ENCODE results near the gene LEAP2. TPM values are rescaled to one million over a fixed set of nuclear protein-coding genes. Genes with fewer than 3 reads are reported as not detected.

The LEAP2 gene
- polyA plus RNA-seq, 1 donor from 2014 or later = 1.6 TPM

GRCh38 chr5:132898094-132898493 lies 24.6 kb downstream of the LEAP2 start:
- Histone ChIP-seq H3K9me2 (ENCODE audit: insufficient read depth, low read length) (no peaks in the 10 kb centered on the region), H3K79me2 (replicated peaks; ENCODE audit: insufficient read depth, low read length) (peaks cover 10% of the 10 kb centered on the region), H2AFZ (ENCODE audit: low read depth, low read length) (no peak overlapping the region), H3F3A (ENCODE audit: insufficient read depth, low read length, poor library complexity, severe bottlenecking) (no peaks in the 10 kb centered on the region), H3K4me2 (ENCODE audit: low read length) (no peak overlapping the region), H3K36me3 (ENCODE audit: insufficient read depth, low read length) (peaks cover 12% of the 10 kb centered on the region), H3K27me3 (ENCODE audit: insufficient read depth, low read depth, low read length) (no peaks in the 10 kb centered on the region), H3K9me3 (ENCODE audit: low read length) (no peaks in the 10 kb centered on the region), H4K20me1 (ENCODE audit: insufficient read depth) (no peaks in the 10 kb centered on the region), H3K4me3 (ENCODE audit: low read length) (no peak overlapping the region), H3K27ac (ENCODE audit: low read length) (no peak overlapping the region), H3K9ac (ENCODE audit: low read length) (no peak overlapping the region)
- TF ChIP-seq RAD21 (conservative IDR thresholded peaks at IDR 0.05) (no peak), TAF1 (IDR thresholded peaks at IDR 0.05; ENCODE audit: low read depth) (no peak), MXI1 (conservative IDR thresholded peaks at IDR 0.05; ENCODE audit: poor library complexity, severe bottlenecking) (no peak), EP300 (conservative IDR thresholded peaks at IDR 0.05; ENCODE audit: poor library complexity, severe bottlenecking) (no peak), REST (IDR thresholded peaks at IDR 0.05; ENCODE audit: borderline replicate concordance) (no peak), POLR2AphosphoS5 (IDR thresholded peaks at IDR 0.05) (no peak), SMC3 (conservative IDR thresholded peaks at IDR 0.05; ENCODE audit: poor library complexity) (no peak), EZH2 (IDR thresholded peaks at IDR 0.05; ENCODE audit: borderline replicate concordance, insufficient read depth, low read length, poor library complexity, severe bottlenecking) (no peak), CTCF (IDR thresholded peaks at IDR 0.05; ENCODE audit: poor library complexity, severe bottlenecking) (no peak)

- no peak overlapping the region for H3K9ac ChIP-seq (ENCODE audit: low read length)
- no peak overlapping the region for H3K4me3 ChIP-seq (ENCODE audit: low read length)
- H4K20me1 ChIP-seq (ENCODE audit: insufficient read depth) = no peaks in the 10 kb centered on the region
- H3K79me2 ChIP-seq (replicated peaks; ENCODE audit: insufficient read depth, low read length) = peaks cover 8% of the 10 kb centered on the region
- H3K4me2 ChIP-seq (ENCODE audit: low read length) = no peak overlapping the region
- no peaks in the 10 kb centered on the region for H3K9me3 ChIP-seq (ENCODE audit: low read length)
- H3F3A ChIP-seq (ENCODE audit: insufficient read depth, low read length, poor library complexity, severe bottlenecking) = no peaks in the 10 kb centered on the region
- H3K27me3 ChIP-seq (ENCODE audit: insufficient read depth, low read depth, low read length) = no peaks in the 10 kb centered on the region
- TF ChIP-seq TAF1 (IDR thresholded peaks at IDR 0.05; ENCODE audit: low read depth) (no peak), CTCF (IDR thresholded peaks at IDR 0.05; ENCODE audit: poor library complexity, severe bottlenecking) (no peak), EZH2 (IDR thresholded peaks at IDR 0.05; ENCODE audit: borderline replicate concordance, insufficient read depth, low read length, poor library complexity, severe bottlenecking) (no peak), MXI1 (conservative IDR thresholded peaks at IDR 0.05; ENCODE audit: poor library complexity, severe bottlenecking) (no peak), EP300 (conservative IDR thresholded peaks at IDR 0.05; ENCODE audit: poor library complexity, severe bottlenecking) (no peak), REST (IDR thresholded peaks at IDR 0.05; ENCODE audit: borderline replicate concordance) (no peak), POLR2AphosphoS5 (IDR thresholded peaks at IDR 0.05) (no peak), SMC3 (conservative IDR thresholded peaks at IDR 0.05; ENCODE audit: poor library complexity) (no peak), RAD21 (conservative IDR thresholded peaks at IDR 0.05) (no peak)
- peaks cover 9% of the 10 kb centered on the region for H3K36me3 ChIP-seq (ENCODE audit: insufficient read depth, low read length)
- no peaks in the 10 kb centered on the region for H3K9me2 ChIP-seq (ENCODE audit: insufficient read depth, low read length)
- no peak overlapping the region for H3K27ac ChIP-seq (ENCODE audit: low read length)
- no peak overlapping the region for H2AFZ ChIP-seq (ENCODE audit: low read depth, low read length)
Observed at GRCh38 chr5:132901036-132901435, 27.6 kb downstream of the LEAP2 start.
